Measurements from ENCODE around the gene BSDC1. TPM values are rescaled to one million over a fixed set of nuclear protein-coding genes. Genes with fewer than 3 reads are reported as not detected.

BSDC1 gene
- total RNA-seq, 1 donor from 2014 or later: 39.5 TPM

DNA sequence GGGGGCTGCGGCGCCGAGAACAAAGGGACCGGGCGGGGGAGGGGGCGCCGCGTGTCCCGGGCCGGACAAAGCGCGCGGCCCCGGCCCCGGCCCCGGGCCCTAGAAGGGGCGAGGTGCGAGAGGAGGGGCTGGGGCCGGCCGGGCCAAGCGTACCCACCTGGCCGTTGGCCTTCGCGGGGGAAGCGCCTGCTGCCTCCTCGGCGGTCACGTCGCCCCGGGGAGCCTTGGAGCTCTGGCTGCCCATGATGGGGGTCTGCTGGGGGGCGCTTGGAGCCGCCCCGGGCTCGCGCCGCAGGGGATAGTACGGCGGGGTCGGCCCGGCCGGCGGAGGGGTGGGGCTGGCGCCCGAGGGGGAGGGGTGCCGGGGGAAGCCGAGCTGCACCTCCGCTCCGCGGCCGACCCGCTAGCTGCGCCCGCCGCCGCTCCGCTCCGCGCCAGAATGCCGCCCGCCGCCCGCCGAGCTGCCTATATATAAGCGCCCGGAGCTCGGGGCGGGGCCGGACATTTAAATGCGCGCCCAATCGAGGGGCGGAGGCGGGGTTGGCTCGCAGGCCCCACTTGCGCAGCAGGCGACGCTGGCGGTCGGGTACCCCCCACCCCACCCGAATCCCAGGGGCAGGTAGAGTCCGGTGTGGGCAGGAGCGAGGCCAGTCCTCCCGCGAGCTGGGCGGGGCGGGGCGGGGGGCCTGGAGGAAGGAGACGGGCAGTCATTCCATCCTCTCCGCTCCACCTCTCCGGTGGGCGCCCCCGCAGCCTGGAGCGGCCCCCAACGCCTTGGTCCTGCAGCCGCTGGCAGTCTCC is 58.3 kb downstream of the BSDC1 start, which contains the start of gene MARCKSL1:
Gene MARCKSL1, minus strand, starts transcription at position 444 of the 801 bp plus-strand sequence. Its CDS starts 200 bp downstream, at position 244.
- peak; percentile 55 for ATAC-seq

DNA sequence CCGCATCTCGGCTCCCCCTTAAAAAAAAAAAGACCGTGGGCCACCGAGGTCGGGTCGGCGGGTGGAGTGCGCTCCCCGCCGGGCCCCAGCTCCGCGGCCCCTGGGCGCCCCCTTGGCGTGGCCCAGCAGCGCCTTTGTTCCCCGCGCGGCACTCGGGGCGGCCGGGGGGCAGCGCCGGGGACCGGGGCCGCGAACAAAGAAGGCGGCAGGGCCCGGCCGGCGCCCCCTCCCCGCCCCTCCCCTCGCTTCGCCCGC is 58.8 kb downstream of the BSDC1 start:
- ATAC-seq: peak; percentile 2

DNA sequence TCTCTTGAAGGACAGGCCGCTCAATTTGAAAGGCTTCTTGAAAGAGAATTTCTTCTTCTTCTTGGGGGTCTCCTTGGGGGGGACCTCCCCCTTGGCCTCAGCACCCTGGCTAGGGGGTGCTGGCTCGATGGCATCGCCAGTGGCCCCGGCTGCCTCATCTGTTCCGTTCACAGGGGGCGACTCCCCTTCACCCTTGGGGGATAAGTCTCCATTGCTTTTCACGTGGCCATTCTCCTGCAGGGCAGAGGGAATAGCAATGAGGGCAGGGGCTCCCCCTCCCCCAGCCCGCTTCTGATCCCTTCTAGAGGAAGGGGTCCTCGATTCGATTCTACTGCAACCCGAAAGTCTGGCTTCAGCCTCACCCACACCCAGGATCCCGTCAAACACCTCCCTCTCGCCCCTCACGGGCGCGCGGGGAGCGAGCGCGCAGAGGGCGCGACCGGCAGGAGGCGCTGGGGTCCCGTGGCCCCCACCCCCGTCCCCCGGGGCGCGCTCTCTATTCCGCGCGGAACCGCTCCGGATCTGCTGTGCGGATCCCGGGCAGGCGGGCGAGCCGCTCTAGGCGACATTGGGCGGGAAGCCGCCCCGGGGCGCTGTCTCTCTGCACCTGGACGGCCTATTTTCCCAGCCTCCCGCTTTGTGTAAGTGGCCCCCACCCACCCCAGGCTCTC is 59.2 kb downstream of the BSDC1 start:
- peak; percentile 29 for ATAC-seq

DNA sequence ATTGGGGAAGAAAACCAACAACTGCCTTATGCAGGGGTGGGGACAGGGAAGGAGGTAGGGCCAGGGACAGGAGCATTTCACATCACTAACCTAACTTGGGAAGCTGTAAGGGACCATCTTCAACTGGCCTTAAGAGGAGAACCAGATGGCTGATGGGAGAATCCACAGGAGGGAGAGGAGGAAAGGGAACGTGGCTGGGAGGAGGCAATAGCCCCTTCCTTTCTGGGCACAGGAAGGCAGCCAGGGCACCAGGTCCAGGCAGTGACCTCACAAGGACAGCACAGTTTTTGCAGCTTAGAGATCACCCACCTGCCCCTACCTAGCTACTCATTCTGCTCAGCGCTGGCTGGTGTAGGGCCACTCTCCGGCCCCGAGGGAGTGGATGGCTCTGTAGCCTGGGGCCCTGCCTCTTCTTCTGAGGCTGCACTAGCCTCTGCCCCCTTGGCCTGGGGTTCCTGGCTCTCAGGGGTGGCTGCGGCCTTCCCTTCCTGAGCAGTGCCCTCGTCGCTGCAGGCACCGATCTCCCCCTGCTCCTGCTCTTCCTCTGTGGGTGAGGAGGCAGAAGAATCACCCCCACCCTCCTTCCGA is 59.9 kb downstream of the BSDC1 start:
- ATAC-seq: no peak

DNA sequence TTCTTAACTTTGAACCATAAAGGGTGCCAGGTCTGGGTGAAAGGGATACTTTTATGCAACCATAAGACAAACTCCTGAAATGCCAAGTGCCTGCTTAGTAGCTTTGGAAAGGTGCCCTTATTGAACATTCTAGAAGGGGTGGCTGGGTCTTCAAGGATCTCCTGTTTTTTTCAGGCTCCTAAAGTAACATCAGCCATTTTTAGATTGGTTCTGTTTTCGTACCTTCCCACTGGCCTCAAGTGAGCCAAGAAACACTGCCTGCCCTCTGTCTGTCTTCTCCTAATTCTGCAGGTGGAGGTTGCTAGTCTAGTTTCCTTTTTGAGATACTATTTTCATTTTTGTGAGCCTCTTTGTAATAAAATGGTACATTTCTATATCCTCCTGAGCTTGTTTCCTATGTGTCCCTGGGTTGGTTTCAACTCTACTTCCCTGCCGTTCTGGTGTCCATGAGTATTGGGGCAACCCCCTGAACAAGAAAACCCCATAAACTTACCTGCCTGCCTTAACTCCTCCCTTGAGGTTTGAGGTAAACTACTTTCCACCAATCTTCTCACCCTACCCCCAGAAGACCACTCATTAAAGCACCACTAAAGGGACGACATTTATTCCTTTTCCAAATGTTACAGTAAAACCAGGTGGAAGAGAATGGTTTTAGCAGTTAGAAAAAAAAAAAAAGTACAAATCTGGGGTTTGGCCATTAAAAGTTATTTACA is 60.8 kb downstream of the BSDC1 start:
- no peak for ATAC-seq

DNA sequence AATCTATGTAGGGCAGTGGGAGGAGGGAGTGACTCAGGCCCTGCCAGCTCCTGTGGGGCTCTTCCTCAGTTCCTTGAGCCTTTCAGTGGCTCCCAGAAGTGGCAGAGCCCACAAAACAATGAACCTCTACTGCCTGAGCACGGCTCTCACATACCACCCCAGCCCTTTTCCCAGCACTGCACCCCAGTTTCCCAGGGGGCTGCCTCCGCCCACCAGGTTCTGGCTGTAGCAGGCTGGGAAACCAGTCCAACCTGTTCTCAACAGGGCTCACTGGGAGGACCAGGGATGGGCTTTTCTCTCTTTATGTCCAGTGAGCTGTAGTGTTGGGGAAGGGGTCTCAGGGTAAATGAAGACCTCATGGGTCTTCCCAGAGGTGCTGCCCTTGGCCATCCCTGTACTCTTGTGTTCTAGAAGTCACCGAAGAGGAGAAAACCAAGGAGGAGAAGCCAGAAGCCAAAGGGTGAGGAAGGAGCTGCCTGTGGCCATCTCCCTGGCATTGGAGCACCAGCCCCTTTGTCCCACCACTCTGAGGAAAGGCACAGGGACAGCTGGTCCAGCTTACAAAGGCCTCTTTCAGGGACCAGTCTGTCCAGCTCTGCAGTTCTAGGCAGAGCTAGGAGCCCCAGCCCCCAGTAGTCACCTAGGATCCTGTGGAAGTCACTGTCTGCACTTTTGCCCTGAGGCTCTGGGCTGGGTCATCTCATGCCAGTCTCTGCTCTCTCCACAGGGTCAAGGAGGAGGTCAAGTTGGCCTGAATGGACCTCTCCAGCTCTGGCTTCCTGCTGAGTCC is 61.8 kb downstream of the BSDC1 start:
- peak; percentile 22 for ATAC-seq

DNA sequence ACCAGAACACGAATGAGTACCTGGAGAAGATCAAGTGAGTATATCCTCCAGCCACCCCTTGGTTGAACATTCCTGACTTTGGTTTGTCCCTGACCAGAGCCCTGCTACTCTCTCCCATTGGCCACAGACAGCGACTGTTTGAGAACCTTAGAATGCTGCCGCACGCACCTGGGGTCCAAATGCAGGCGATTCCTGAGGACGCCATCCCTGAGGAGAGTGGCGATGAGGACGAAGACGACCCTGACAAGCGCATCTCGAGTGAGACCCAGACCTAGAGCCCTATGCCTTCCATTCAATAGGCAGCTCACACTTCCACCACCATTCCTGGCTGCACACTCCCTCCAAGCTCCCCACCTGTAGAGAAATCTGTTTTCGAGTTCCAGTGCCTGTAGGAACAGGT is 62.7 kb downstream of the BSDC1 start:
- no peak for ATAC-seq

DNA sequence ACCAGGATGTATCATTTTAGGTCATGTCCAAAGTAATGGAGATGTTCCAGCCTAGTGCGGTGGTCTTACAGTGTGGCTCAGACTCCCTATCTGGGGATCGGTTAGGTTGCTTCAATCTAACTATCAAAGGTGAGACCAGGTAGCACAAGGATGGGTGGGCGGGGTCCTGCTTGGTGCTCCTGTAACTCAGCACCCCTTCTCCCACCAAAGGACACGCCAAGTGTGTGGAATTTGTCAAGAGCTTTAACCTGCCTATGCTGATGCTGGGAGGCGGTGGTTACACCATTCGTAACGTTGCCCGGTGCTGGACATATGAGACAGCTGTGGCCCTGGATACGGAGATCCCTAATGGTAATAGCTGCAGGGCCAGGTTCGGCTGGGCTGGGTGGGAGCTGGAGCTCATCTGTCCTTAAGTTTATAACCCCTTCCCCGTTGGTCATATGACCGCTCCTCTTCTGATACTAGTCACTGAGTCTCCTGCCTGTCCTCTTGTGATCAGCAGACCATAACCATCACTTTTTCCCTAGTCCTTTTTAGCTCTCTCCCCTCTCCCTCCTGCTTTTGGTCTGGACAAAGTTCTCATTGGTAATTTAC is 63.6 kb downstream of the BSDC1 start:
- ATAC-seq: no peak

DNA sequence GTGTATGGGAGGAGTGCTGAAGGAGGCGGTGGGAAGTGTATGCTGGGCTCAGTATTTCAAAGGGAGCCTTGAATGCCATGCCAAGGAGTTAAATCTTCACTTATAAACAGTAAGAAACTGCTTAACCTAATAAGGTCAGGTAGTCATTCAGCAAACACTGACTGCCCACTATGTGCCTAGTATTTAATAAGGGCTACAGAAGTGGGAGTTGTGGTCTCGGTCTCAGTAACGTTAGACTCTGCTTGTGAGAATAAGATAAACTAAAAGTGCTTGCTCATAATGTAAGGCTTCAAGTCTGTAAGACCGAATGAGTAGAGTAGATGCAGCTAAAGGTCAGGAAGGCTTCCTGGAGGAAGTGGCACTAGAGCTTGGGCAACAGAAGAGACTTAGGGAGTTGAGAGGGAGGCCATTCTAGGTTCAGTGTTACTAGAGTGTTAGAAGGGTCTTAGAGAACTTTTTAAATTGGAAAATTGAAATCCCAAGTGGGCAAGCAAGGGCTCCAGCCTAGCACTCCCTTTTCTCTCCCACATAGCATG is 64.2 kb downstream of the BSDC1 start:
- no peak for ATAC-seq

DNA sequence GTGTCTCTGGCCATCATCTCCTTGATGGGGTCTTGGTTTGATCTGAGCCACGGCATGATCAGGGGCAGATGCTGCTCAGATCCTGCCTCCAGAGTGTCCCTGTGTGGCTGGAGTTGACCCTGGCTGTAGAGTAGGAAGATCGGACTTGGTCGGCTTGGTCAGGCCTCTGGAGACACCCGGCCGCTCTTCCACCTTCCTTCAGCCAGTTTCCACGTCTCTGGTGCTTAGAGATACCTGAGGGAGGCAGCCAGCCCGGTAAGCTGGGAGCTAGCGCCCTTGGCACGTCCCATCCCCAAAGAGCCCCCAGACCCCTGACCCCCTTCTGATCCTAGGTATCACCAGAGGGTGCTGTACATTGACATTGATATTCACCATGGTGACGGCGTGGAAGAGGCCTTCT is 67.0 kb downstream of the BSDC1 start:
- no peak for ATAC-seq

DNA sequence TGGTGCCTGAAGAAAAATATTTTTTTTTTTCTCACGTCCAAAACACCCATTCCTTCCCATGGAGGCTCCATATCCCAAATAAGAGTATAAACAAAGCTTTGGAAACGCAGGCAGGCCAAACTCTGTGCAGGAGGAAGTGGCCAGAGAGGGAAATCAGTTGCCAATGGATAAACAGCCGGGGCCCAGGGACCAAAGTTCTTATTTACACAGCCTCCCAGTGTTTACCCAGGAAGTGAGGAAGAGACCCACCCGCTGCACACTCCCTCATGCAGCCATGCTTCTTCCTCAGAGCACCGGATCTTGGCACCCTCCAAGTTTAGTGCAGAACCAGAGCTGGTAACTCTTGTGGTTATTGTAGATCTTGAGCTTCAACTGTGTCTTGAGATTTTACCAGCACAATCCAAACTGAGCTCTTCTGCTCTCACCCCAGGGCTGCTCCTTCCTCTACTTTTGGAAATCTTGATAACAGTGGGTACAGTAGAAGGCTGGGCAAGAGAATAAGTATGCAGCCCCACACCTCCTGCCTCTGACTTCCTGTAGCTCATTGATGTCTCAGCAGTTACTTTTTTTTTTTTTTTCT is 72.4 kb downstream of the BSDC1 start:
- ATAC-seq: peak; percentile 34

DNA sequence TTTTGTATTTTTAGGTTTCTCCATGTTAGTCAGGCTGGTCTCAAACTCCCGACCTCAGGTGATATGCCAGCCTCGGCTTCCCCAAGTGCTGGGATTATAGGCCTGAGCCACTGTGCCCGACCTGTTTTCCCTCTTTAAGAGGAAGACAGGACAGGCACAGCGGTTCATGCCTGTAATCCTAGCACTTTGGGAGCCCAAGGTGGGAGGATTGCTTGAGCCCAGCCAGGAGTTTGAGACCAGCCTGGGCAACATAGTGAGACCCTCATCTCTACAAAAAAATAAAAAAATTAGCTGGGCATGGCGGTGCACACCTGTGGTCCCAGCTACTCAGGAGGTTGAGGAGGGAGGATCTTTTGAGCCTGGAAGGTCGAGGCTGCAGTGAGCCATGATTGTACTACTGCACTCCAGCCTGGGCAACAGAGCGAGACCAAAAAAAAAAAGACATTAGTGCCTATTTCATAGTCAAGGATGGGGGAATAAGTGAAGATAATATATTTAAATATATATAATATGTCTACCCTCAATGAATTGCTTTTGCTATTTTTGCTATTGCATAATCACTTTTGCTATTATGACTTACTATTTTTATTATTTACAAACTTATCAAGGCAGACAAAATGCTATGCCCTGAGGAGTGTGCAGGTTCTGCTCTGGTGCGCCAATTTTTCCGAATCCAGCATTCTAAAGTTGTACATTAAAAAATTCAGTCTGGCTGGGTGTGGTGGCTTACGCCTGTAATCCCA is 75.9 kb downstream of the BSDC1 start:
- ATAC-seq: no peak

DNA sequence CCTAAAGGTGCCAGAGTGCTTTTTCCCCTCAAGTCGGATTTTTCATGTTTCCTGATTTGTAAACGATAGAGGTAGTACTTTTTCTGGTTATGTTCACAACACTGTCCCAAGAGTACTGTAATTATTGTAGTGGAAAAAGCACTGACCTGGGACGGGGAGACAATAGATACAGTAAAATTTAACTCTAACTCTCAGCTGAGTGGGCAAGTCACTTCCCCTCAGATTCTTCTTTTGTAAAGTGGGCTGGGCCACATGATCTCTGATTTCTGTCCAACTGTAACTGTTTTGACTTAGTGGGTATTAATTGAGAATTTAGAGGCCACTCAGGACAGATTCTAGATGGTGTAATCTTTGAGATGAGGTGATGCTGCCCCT is 77.4 kb downstream of the BSDC1 start:
- no peak for ATAC-seq

Other genes starting within 250 kb of the BSDC1 start
- gene TXLNA, start 214.8 kb downstream of the BSDC1 start, total RNA-seq: 37.0 TPM
- 1.1 TPM for gene CCDC28B, start 193.8 kb downstream of the BSDC1 start, total RNA-seq
- 1.3 TPM for gene IQCC, start 188.8 kb downstream of the BSDC1 start, total RNA-seq
- not detected for gene DCDC2B, start 185.4 kb downstream of the BSDC1 start, total RNA-seq
- gene TMEM234, start 172.1 kb downstream of the BSDC1 start, total RNA-seq: 11.0 TPM
- 175 TPM for gene EIF3I, start 172.0 kb downstream of the BSDC1 start, total RNA-seq
- gene FAM167B, start 147.2 kb downstream of the BSDC1 start, total RNA-seq: 1.5 TPM
- gene LCK, start 143.2 kb downstream of the BSDC1 start, total RNA-seq: 1.00 TPM
- 108 TPM for gene HDAC1, start 102.4 kb downstream of the BSDC1 start, total RNA-seq
- gene MARCKSL1, start 58.2 kb downstream of the BSDC1 start, total RNA-seq: 10.8 TPM
- 2.3 TPM for gene FAM229A, start 32.0 kb downstream of the BSDC1 start, total RNA-seq
- gene TSSK3, start 31.9 kb downstream of the BSDC1 start, total RNA-seq: 0.52 TPM
- gene ZBTB8B, start 70.6 kb upstream of the BSDC1 start, total RNA-seq: not detected
- 3.1 TPM for gene ZBTB8A, start 145.0 kb upstream of the BSDC1 start, total RNA-seq

Data from esophagus mucosa (tissue), 1 donor.